ENCODE data around the gene RETREG2. TPM values are rescaled to one million over a fixed set of nuclear protein-coding genes. Genes with fewer than 3 reads are reported as not detected.

Gene RETREG2
- total and polyA plus RNA-seq, 2 of the 4 experiments (the other 2 are of a cell fraction): 45.2 to 51.1 TPM

GRCh38 chr2:219180961-219181360 is 2.9 kb downstream of the RETREG2 start:
- no TSS peak for BruUV-seq (replicated peaks)
- H3K9me3 ChIP-seq (ENCODE audit: control insufficient read depth, insufficient read depth, low read length): no peaks in the 10 kb centered on the region
- in situ Hi-C loops (cut with MboI; ENCODE audit: low sequenced_read_pairs): no loop called here

More at GRCh38 chr2:219180961-219181360, 2.9 kb downstream of the RETREG2 start:
- Histone ChIP-seq H3K14ac (replicated peaks; ENCODE audit: low read depth, low read length) (no peak overlapping the region), H4K91ac (ENCODE audit: insufficient read depth, low read depth, low read length) (no peak overlapping the region), H3K27ac (ENCODE audit: insufficient read depth, low read length) (no peak overlapping the region), H3K9ac (ENCODE audit: low read depth, low read length) (no peak overlapping the region), H3K56ac (ENCODE audit: extremely low read depth, insufficient read depth, low read length) (no peak overlapping the region), H3K4me3 (ENCODE audit: insufficient read depth, low read depth, low read length) (no peak overlapping the region), H3K9me1 (ENCODE audit: insufficient read depth, low read length) (0 out of 2 replicates have a peak, but pooled peaks cover 2% of the 10 kb centered on the region), H3K23ac (ENCODE audit: low read depth, low read length) (no peak overlapping the region), H2BK20ac (ENCODE audit: low read depth, low read length) (no peak overlapping the region), H2AK5ac (ENCODE audit: low read depth, low read length) (no peak overlapping the region), H2AK9ac (replicated peaks; ENCODE audit: low read depth, low read length, poor library complexity) (no peak overlapping the region), H3K27me3 (ENCODE audit: control insufficient read depth, insufficient read depth, low read length) (no peaks in the 10 kb centered on the region), H3K4me1 (ENCODE audit: control insufficient read depth, insufficient read depth, low read length) (0 out of 2 replicates have a peak, but pooled peaks cover 5% of the 10 kb centered on the region), H2BK15ac (ENCODE audit: low read depth, low read length) (no peak overlapping the region), H4K5ac (ENCODE audit: low read depth, low read length) (no peak overlapping the region), H3K36me3 (ENCODE audit: control insufficient read depth, insufficient read depth, low read length) (peaks cover 43% of the 10 kb centered on the region), H3K18ac (ENCODE audit: low read depth, low read length) (no peak overlapping the region), H2BK5ac (ENCODE audit: low read depth, low read length, poor library complexity, severe bottlenecking) (no peak overlapping the region), H3K4ac (ENCODE audit: low read depth, low read length) (no peak overlapping the region), H4K8ac (ENCODE audit: low read depth in 2 of 2, low read length in 2 of 2) (no peak overlapping the region), H4K20me1 (ENCODE audit: insufficient read depth, low read length) (peaks cover 14% of the 10 kb centered on the region; the same call in 1 of the 2 replicates), H3K79me1 (ENCODE audit: low read depth in 1 of 2, low read length in 2 of 2) (peaks cover 28 to 37% of the 10 kb centered on the region in 2 experiments), H3K4me2 (ENCODE audit: low read depth, low read length) (no peak overlapping the region), H2AFZ (replicated peaks; ENCODE audit: low read length, poor library complexity) (no peak overlapping the region), H2BK120ac (ENCODE audit: low read depth, low read length) (no peak overlapping the region)
- no peak for DNase-seq
- WGBS, 2 experiments (ENCODE audit: extremely low coverage in 2 of 2, insufficient read length in 1 of 2): 93% methylated on average over 2 of the region's 5 CpGs; no CpG with 5 or more reads in 1 of the 2 experiments
- dilution Hi-C loops (cut with HindIII; ENCODE audit: low sequenced_read_pairs, unreplicated experiment) (no loop called here), intact Hi-C loops (cut with micrococcal nuclease) (no loop called here)
- POLR2A ChIA-PET (ENCODE audit: unreplicated experiment): no interaction called here
- TF ChIP-seq CHD1 (IDR thresholded peaks at IDR 0.05; ENCODE audit: low read depth, low read length) (no peak), BHLHE40 (IDR thresholded peaks at IDR 0.05; ENCODE audit: low read depth, low read length) (no peak), NFE2L2 (IDR thresholded peaks at IDR 0.05; ENCODE audit: low read depth, low read length) (no peak), RAD21 (IDR thresholded peaks at IDR 0.05; ENCODE audit: low read length) (no peak), ELK1 (IDR thresholded peaks at IDR 0.05; ENCODE audit: borderline replicate concordance, low read depth, low read length) (no peak), MAZ (IDR thresholded peaks at IDR 0.05; ENCODE audit: borderline replicate concordance, low read depth, low read length) (no peak), USF2 (IDR thresholded peaks at IDR 0.05; ENCODE audit: low read depth, low read length) (no peak)
- no peak for ATAC-seq (ENCODE audit: low read depth)
- CTCF ChIA-PET: no interaction called here

All from IMR-90 (cell line).